Esophagus squamous epithelium (tissue), 5 donors: Measurements from ENCODE around the gene DCDC2C. TPM values are rescaled to one million over a fixed set of nuclear protein-coding genes. Genes with fewer than 3 reads are reported as not detected.

Source experiments
- DNase-seq: peaks from one replicate; lab custom pipeline; 2025; lab: John Stamatoyannopoulos, UW
- H3K27ac ChIP-seq, 4 donors: fragments of 200-600 bp; sonication (generic); one replicate each; pipeline ENCODE4 v1.5.1; 2016 to 2019; ENCODE audit warnings: mild to moderate bottlenecking in 1 of 4
- H3K27me3 ChIP-seq, 4 donors: fragments of 200-600 bp; sonication (generic); 1 replicate in 3 of 4; 2 replicates in 1 of 4; pipeline versions ENCODE4 v1.5.1 to v1.6.0; 2017 to 2021; ENCODE audit warnings: antibody characterized with exemption in 1 of 4
- H3K36me3 ChIP-seq, 3 donors: fragments of 200-600 bp; sonication (generic); one replicate each; pipeline ENCODE4 v1.5.1; 2016 to 2019
- H3K4me1 ChIP-seq, 3 donors: fragments of 200-600 bp; sonication (generic); one replicate each; pipeline ENCODE4 v1.5.1; 2017 to 2019
- H3K4me3 ChIP-seq, 4 donors: fragments of 200-600 bp; sonication (generic); 1 replicate in 3 of 4; 2 replicates in 1 of 4; pipeline ENCODE4 v1.5.1; 2016 to 2019; ENCODE audit warnings: mild to moderate bottlenecking in 2 of 4, moderate library complexity in 1 of 4
- H3K9me3 ChIP-seq, 3 donors: fragments of 200-600 bp; sonication (generic); one replicate each; pipeline ENCODE4 v1.5.1; 2016 to 2019
- POLR2A ChIP-seq, 4 donors: fragments of 450-650 bp; IDR thresholded peaks; one replicate each; pipeline ENCODE4 v1.6.1; 2017; ENCODE audit warnings: antibody characterized with exemption in 4 of 4, mild to moderate bottlenecking in 4 of 4, moderate library complexity in 3 of 4
- WGBS, 2 donors: methylation state at CpG; one replicate each; pipeline ENCODE4 v1.1.5; 2018; 5-methylcytosine and 5-hydroxymethylcytosine counted together
- intact Hi-C: fragments of 100-400 bp; cut with DNase I; formaldehyde crosslinking; loops from one replicate; pipeline ENCODE4 v1.15.0; 2022
- total RNA-seq, 4 donors: library from RNA; depleted of rRNA; stranded (reverse); fragments of >200 nt; gene quantifications; one replicate each; pipeline ENCODE4 v1.1.0, GENCODE V29; 2016
- TF ChIP-seq, protein P1 (sequence below), 6 experiments: fragments of 450-650 bp in 4 of 6; fragments of 200-600 bp in 2 of 6; sonication (generic) in 2 of 6; IDR thresholded peaks; one replicate each; pipeline ENCODE4 v1.5.1; 2016 to 2019; ENCODE audit warnings: antibody characterized with exemption in 6 of 6, mild to moderate bottlenecking in 4 of 6, moderate library complexity in 4 of 6
- donor health status: DM: yes; HTN: yes; CAD: no.

Gene DCDC2C
- total RNA-seq, 4 donors from 2014 or later, result not detected

DNA sequence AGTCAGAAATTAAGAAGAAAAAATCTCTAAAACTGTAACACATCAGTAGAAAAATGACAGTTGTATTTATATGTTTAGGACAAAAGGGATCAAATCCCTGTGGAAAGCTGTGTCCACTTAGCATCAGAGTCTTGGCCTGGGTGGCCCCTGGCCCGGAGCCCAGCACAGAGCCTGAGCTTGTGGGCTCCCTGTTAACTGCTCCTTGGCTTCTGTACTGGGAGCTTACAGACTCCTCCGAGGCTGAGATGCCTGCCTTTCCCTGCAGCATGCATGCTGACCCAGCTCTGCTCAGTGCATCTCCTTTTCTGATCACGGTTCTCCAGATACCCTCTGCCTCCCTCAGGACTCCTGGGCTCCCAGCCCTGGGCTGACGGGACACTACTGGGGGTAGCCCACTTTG, 98.1 kb downstream of the DCDC2C start:
- Histone ChIP-seq H3K36me3 (no peaks in the 10 kb centered on the region), H3K27me3 (no peaks in the 10 kb centered on the region), H3K27ac (no peak overlapping the region), H3K9me3 (no peaks in the 10 kb centered on the region), H3K4me1 (no peaks in the 10 kb centered on the region), H3K4me3 (no peak overlapping the region)
- TF ChIP-seq, protein P1, sequence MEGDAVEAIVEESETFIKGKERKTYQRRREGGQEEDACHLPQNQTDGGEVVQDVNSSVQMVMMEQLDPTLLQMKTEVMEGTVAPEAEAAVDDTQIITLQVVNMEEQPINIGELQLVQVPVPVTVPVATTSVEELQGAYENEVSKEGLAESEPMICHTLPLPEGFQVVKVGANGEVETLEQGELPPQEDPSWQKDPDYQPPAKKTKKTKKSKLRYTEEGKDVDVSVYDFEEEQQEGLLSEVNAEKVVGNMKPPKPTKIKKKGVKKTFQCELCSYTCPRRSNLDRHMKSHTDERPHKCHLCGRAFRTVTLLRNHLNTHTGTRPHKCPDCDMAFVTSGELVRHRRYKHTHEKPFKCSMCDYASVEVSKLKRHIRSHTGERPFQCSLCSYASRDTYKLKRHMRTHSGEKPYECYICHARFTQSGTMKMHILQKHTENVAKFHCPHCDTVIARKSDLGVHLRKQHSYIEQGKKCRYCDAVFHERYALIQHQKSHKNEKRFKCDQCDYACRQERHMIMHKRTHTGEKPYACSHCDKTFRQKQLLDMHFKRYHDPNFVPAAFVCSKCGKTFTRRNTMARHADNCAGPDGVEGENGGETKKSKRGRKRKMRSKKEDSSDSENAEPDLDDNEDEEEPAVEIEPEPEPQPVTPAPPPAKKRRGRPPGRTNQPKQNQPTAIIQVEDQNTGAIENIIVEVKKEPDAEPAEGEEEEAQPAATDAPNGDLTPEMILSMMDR (IDR thresholded peaks at IDR 0.05), result no peak
- TF ChIP-seq POLR2A (IDR thresholded peaks at IDR 0.05), result no peak
- DNase-seq, result no peak
- intact Hi-C loops, result no loop called here
- 39 to 42% methylated on average over 2 to 3 of the region's 4 CpGs for WGBS, 2 donors

DNA sequence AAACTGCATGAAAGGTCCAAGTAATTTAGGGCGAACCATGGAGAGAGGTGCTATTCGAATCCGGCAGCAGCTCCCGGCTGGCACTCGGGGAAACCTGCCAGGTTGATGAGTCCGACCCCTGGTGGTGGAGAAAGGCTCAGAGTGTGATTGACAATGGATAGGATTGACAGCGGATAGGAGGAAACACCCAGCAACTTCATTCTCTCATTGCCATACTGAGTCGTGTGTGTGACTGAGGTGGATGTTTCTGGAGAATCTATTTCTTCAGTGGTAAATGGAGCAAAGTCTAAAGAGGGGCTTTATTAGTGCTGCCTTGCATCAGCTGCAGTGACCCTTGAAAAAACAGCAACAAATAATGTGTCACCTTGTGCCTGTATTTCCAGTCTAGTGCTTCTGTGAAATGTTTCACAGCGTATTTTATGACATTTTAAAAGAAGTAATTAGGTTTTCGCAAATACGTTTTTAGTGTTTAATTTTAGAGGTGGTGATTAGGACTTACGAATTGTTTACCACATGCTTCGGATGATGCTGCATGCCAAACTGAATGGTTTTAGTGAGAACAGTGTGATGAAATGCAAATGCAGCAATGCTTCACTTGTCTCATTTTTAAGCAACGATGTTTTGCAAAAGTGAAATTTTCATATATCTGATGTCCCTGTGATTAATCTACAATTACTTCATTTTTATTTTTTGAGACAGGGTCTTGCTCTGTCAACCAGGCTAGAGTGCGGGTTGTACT, 102.0 kb downstream of the DCDC2C start:
- Histone ChIP-seq H3K36me3 (no peaks in the 10 kb centered on the region), H3K4me1 (no peaks in the 10 kb centered on the region), H3K27ac (no peak overlapping the region), H3K27me3 (no peaks in the 10 kb centered on the region), H3K9me3 (no peaks in the 10 kb centered on the region), H3K4me3 (no peak overlapping the region)
- DNase-seq, result no peak
- WGBS, 2 donors, result 58 to 60% methylated on average over 15 of the region's 15 CpGs
- TF ChIP-seq, protein P1 (IDR thresholded peaks at IDR 0.05), result no peak
- TF ChIP-seq POLR2A (IDR thresholded peaks at IDR 0.05), result no peak
- intact Hi-C loops, result no loop called here

DNA sequence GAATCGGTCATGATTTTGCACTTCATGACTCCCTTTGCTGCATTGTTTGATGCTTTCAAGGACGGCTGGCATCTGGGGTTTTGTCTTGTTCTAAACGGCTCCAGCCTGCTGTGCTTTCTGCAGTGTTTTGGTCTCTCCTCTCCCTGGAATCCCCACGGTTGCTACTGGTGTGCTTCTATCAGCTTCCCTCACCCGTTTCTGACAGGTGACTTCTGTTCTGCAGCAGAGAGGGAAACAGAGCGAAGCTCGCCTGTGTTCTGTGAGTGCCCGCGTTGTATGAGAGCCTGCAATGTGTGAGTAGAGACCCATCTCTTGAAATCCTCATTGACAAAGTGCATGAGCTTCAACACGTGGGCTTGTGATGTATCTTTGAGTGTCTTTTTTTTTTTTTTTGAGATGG, 102.8 kb downstream of the DCDC2C start:
- Histone ChIP-seq H3K4me1 (no peaks in the 10 kb centered on the region), H3K36me3 (no peaks in the 10 kb centered on the region), H3K27me3 (no peaks in the 10 kb centered on the region), H3K27ac (no peak overlapping the region), H3K9me3 (no peaks in the 10 kb centered on the region), H3K4me3 (no peak overlapping the region)
- WGBS, 2 donors, result 72 to 74% methylated on average over 7 to 10 of the region's 10 CpGs
- intact Hi-C loops, result no loop called here
- TF ChIP-seq POLR2A (IDR thresholded peaks at IDR 0.05), result no peak
- TF ChIP-seq, protein P1 (IDR thresholded peaks at IDR 0.05), result no peak
- DNase-seq, result no peak

DNA sequence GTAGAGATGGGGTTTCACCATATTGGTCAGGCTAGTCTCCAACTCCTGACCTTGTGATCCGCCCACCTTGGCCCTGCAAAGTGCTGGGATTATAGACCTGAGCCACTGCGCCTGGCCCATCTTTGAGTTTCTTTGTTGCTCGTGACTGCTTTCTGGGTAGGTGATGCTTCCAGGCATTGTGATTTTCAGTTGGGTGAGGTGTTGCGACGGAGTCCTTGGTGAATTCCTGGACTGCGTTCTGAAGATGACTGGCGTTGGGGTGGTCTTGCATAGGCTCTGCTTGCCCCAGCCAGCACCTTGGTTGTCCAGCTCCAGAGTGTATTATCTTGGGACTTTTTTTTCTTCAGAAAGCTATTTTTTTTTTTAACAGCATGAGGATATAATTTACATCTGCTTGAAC, 103.4 kb downstream of the DCDC2C start:
- no peak for DNase-seq
- intact Hi-C loops, result no loop called here
- Histone ChIP-seq H3K4me3 (no peak overlapping the region), H3K27ac (no peak overlapping the region), H3K27me3 (no peaks in the 10 kb centered on the region), H3K36me3 (no peaks in the 10 kb centered on the region), H3K4me1 (no peaks in the 10 kb centered on the region), H3K9me3 (no peaks in the 10 kb centered on the region)
- 68% methylated on average over 7 of the region's 7 CpGs; no CpG with 5 or more reads in 1 of the 2 donors for WGBS, 2 donors
- no peak for TF ChIP-seq POLR2A (IDR thresholded peaks at IDR 0.05)
- TF ChIP-seq, protein P1 (IDR thresholded peaks at IDR 0.05), result no peak

DNA sequence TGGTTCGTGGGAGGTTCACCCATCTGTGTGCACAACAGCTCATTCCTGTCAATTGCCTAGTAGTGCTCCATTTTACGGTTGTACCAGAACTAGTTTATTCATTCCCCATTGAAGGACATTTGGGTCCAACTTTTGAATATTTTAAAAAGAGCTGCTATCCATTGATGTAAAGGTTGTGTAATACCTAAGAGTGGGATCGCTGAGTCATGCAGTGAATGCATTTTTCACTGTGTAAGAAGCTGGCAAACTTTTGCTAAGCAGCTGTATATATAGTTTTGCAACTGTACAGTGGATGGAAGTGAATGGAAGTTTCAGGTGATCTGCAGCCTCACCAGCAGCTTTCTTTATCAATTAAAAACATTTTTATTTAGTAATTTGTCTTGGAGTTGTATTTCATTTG, 104.5 kb downstream of the DCDC2C start:
- no peak for DNase-seq
- WGBS, 2 donors, result 57 to 65% methylated on average over 3 of the region's 3 CpGs
- intact Hi-C loops, result no loop called here

More for the DNA sequence above, 104.5 kb downstream of the DCDC2C start:
- no peaks in the 10 kb centered on the region for H3K4me1 ChIP-seq
- TF ChIP-seq, protein P1 (IDR thresholded peaks at IDR 0.05), result no peak
- TF ChIP-seq POLR2A (IDR thresholded peaks at IDR 0.05), result no peak
- H3K9me3 ChIP-seq, result no peaks in the 10 kb centered on the region
- no peak overlapping the region for H3K4me3 ChIP-seq
- no peak overlapping the region for H3K27ac ChIP-seq
- no peaks in the 10 kb centered on the region for H3K27me3 ChIP-seq
- no peaks in the 10 kb centered on the region for H3K36me3 ChIP-seq
